22Rv1 (cell line): ENCODE results near the gene NRXN3.

Source experiments
- ZFX ChIP-seq: fragments of 450-650 bp; IDR thresholded peaks from 2 replicates; pipeline ENCODE4 v1.6.1; 2017; ENCODE audit warnings: antibody characterized with exemption, borderline replicate concordance
- TF ChIP-seq, protein P1 (sequence below): fragments of 450-650 bp; IDR thresholded peaks from 2 replicates; pipeline ENCODE4 v1.5.1; 2017; ENCODE audit warnings: mild to moderate bottlenecking

DNA sequence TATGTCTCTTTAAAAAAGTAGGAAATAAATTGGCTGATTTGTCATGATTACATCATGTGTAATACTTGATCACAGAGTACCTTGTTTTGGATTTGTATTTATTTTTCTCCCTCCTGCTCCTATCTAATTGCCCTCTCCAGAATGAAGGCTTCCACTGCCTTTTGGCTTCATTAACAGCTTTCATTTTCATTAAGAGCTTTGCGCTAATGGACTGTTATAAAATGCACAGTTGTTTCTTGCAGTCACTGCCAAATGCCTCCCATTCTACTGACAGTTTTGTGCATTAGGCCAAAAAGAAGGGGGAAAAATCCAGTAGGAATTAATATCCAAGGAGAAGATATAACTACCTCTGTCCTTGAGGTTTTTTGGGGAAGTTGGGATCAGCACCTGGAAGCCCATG is 159.2 kb downstream of the NRXN3 start:
- TF ChIP-seq, protein P1, sequence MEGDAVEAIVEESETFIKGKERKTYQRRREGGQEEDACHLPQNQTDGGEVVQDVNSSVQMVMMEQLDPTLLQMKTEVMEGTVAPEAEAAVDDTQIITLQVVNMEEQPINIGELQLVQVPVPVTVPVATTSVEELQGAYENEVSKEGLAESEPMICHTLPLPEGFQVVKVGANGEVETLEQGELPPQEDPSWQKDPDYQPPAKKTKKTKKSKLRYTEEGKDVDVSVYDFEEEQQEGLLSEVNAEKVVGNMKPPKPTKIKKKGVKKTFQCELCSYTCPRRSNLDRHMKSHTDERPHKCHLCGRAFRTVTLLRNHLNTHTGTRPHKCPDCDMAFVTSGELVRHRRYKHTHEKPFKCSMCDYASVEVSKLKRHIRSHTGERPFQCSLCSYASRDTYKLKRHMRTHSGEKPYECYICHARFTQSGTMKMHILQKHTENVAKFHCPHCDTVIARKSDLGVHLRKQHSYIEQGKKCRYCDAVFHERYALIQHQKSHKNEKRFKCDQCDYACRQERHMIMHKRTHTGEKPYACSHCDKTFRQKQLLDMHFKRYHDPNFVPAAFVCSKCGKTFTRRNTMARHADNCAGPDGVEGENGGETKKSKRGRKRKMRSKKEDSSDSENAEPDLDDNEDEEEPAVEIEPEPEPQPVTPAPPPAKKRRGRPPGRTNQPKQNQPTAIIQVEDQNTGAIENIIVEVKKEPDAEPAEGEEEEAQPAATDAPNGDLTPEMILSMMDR = no peak
- no peak for TF ChIP-seq ZFX
